Neuronal stem cell (in vitro differentiated cells): ENCODE data around the gene MICAL2.

Experiments
- DNase-seq: peaks from one replicate; pipeline ENCODE4 v3.0.0-alpha.2; 2013; ENCODE audit warnings: low spot score
- H2AFZ ChIP-seq: one replicate; pipeline ENCODE4 v1.6.1; 2013; ENCODE audit warnings: mild to moderate bottlenecking, low read length, inconsistent platforms
- H2AK5ac ChIP-seq: 2 replicates; pipeline ENCODE4 v1.6.1; 2013; ENCODE audit warnings: low read depth, mild to moderate bottlenecking, inconsistent platforms, low read length, moderate library complexity, mixed read lengths
- H2BK120ac ChIP-seq: 2 replicates; pipeline ENCODE4 v1.6.1; 2013; ENCODE audit warnings: low read depth, mild to moderate bottlenecking, inconsistent platforms, low read length, moderate library complexity, mixed read lengths
- H2BK12ac ChIP-seq: one replicate; pipeline ENCODE4 v1.6.1; 2013; ENCODE audit warnings: low read length, inconsistent platforms
- H2BK15ac ChIP-seq: 2 replicates; pipeline ENCODE4 v1.6.1; 2013; ENCODE audit warnings: mild to moderate bottlenecking, low read length, inconsistent platforms, mixed read lengths
- H2BK5ac ChIP-seq: one replicate; pipeline ENCODE4 v1.6.1; 2013; ENCODE audit warnings: inconsistent platforms, mild to moderate bottlenecking, low read length, moderate library complexity
- H3K14ac ChIP-seq: one replicate; pipeline ENCODE4 v1.6.1; 2013; ENCODE audit warnings: low read length, inconsistent platforms
- H3K18ac ChIP-seq: 2 replicates; pipeline ENCODE4 v1.6.1; 2013; ENCODE audit warnings: low read length, inconsistent platforms
- H3K23ac ChIP-seq: 2 replicates; pipeline ENCODE4 v1.6.1; 2013; ENCODE audit warnings: low read depth, mild to moderate bottlenecking, mixed read lengths, low read length, inconsistent platforms; ENCODE audit not compliant: poor library complexity
- H3K27ac ChIP-seq: replicated peaks from 3 replicates; pipeline ENCODE4 v1.5.1; 2013; ENCODE audit warnings: low read length, inconsistent platforms
- H3K27me3 ChIP-seq, 3 experiments: 2 replicates each; pipeline ENCODE4 v1.6.1; 2013; ENCODE audit warnings: low read length in 3 of 3, mild to moderate bottlenecking in 2 of 3, inconsistent platforms in 1 of 3, low read depth in 1 of 3, mixed read lengths in 1 of 3, moderate library complexity in 1 of 3; ENCODE audit not compliant: control insufficient read depth in 3 of 3, insufficient read depth in 3 of 3
- H3K36me3 ChIP-seq, 2 donors: replicated peaks in 1 of 2; 2 replicates each; pipeline ENCODE4 v1.6.1; 2013; ENCODE audit warnings: low read length in 2 of 2; ENCODE audit not compliant: control insufficient read depth in 2 of 2, insufficient read depth in 2 of 2
- H3K4ac ChIP-seq: 2 replicates; pipeline ENCODE4 v1.6.1; 2013; ENCODE audit warnings: inconsistent platforms, mild to moderate bottlenecking, low read length, moderate library complexity
- H3K4me1 ChIP-seq, 2 donors: 1 replicate in 1 of 2; 2 replicates in 1 of 2; pipeline ENCODE4 v1.6.1; 2013; ENCODE audit warnings: low read length in 2 of 2, low read depth in 1 of 2; ENCODE audit not compliant: control insufficient read depth in 2 of 2, insufficient read depth in 1 of 2
- H3K4me2 ChIP-seq: one replicate; pipeline ENCODE4 v1.6.1; 2013; ENCODE audit warnings: mild to moderate bottlenecking, low read length, inconsistent platforms; ENCODE audit not compliant: insufficient read depth, poor library complexity, severe bottlenecking
- H3K4me3 ChIP-seq, 2 donors: 2 replicates each; pipeline ENCODE4 v1.5.1; 2013; ENCODE audit warnings: low read length in 2 of 2, mild to moderate bottlenecking in 2 of 2, inconsistent platforms in 1 of 2, moderate library complexity in 1 of 2
- H3K79me1 ChIP-seq: one replicate; pipeline ENCODE4 v1.6.1; 2013; ENCODE audit warnings: low read depth, mild to moderate bottlenecking, inconsistent platforms, low read length, moderate library complexity
- H3K9ac ChIP-seq: one replicate; pipeline ENCODE4 v1.6.1; 2013; ENCODE audit warnings: mild to moderate bottlenecking, low read depth, low read length, inconsistent platforms; ENCODE audit not compliant: poor library complexity
- H3K9me3 ChIP-seq, 2 donors: replicated peaks in 1 of 2; 2 replicates each; pipeline versions ENCODE3 to v1.6.1; 2013; ENCODE audit warnings: low read length in 2 of 2, mild to moderate bottlenecking in 2 of 2, inconsistent platforms in 1 of 2, low read depth in 1 of 2, mixed read lengths in 1 of 2, moderate library complexity in 1 of 2; ENCODE audit not compliant: control insufficient read depth in 2 of 2, insufficient read depth in 1 of 2
- H4K8ac ChIP-seq: one replicate; pipeline ENCODE4 v1.6.1; 2013; ENCODE audit warnings: low read depth, mild to moderate bottlenecking, inconsistent platforms, low read length, moderate library complexity
- H4K91ac ChIP-seq: one replicate; pipeline ENCODE4 v1.6.1; 2013; ENCODE audit warnings: low read length, low read depth, mild to moderate bottlenecking, inconsistent platforms; ENCODE audit not compliant: poor library complexity
- WGBS, 2 donors: extraction: QIAGEN DNeasy Blood & Tissue Kit; methylation state at CpG; one replicate each; pipeline ENCODE4 v1.1.7; 2013; ENCODE audit warnings: missing lambda C conversion rate in 2 of 2, mixed read lengths in 1 of 2; ENCODE audit not compliant: insufficient read length in 2 of 2, insufficient replicate concordance in 1 of 2; ENCODE audit errors: extremely low coverage in 2 of 2; 5-methylcytosine and 5-hydroxymethylcytosine counted together

MICAL2 gene

DNA sequence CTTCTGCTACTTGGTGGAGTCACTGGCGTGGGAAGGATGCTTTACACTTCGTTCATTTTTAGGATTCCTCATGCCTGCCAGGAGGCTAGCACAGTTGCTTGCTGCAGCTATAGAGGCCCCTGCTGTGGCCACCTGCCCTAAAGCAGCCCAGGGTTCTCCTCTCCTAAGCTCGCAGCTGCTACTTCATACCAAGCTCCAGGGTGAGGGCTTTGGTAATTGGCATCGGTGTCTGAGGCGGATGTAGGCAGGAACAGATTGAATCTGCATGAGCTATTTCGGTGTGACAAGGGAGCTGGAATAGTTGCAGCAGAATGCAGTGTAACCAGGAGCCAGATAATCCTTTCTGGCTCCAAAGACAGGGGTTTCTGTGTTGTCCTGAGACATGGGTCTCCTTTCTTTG, 133.1 kb downstream of the MICAL2 start:
- H3K4me1 ChIP-seq: peaks cover 0 to 4% of the 10 kb centered on the region in 2 donors
- H2BK15ac ChIP-seq: no peak overlapping the region

DNA sequence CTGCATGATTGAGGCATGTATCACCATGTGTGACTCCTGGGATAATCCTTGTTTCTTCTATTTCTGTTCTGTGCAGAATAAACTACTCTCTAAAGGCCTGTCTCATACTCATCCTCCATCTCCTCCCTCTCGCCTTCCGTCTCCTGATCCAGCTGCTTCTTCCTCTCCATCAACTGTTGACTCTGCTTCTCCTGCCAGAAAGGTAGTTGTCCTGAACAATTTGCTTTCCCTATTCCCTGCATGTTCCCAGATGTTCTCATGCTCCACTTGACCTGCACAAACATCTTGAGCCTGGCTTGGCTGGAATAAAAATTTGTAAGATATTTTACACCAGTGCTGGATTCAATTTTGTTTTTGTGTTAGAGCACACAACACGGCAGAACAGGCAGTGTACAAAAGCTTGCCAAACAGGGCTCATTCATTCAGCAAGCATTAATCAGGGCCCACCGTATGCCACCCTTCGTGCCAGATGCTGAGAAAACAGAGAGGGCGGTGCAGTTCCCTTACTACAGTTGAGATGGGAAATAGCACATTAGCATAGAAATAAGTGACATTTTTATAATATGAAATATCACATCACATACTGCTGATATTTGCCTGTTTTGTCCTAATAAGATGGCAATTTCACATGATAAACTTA, 133.6 kb downstream of the MICAL2 start:
- no peak overlapping the region for H2BK5ac ChIP-seq
- no peak overlapping the region for H3K4ac ChIP-seq
- no peaks in the 10 kb centered on the region for H3K9me3 ChIP-seq
- H3K27me3 ChIP-seq: peaks cover 0 to 3% (median 0%) of the 10 kb centered on the region in 3 experiments
- H2BK120ac ChIP-seq: no peak overlapping the region
- no peak overlapping the region for H3K23ac ChIP-seq
- no peak overlapping the region for H4K8ac ChIP-seq
- DNase-seq: no peak
- H3K4me3 ChIP-seq: no peak overlapping the region
- H2BK12ac ChIP-seq: no peak overlapping the region
- no peak overlapping the region for H2BK15ac ChIP-seq
- no peaks in the 10 kb centered on the region for H3K79me1 ChIP-seq
- WGBS, 2 donors: no CpG with 5 or more reads among the region's 6 CpGs
- no peaks in the 10 kb centered on the region for H3K36me3 ChIP-seq
- H3K27ac ChIP-seq: no peak overlapping the region
- no peak overlapping the region for H3K14ac ChIP-seq
- H2AK5ac ChIP-seq: no peak overlapping the region
- H4K91ac ChIP-seq: no peak overlapping the region
- no peak overlapping the region for H3K18ac ChIP-seq
- H3K4me2 ChIP-seq: no peak overlapping the region
- H3K9ac ChIP-seq: no peak overlapping the region
- H2AFZ ChIP-seq: no peak overlapping the region
- H3K4me1 ChIP-seq: peaks cover 0 to 4% of the 10 kb centered on the region in 2 donors

More for the DNA sequence above, 133.1 kb downstream of the MICAL2 start:
- Histone ChIP-seq H4K91ac (no peak overlapping the region), H3K27ac (no peak overlapping the region), H3K23ac (no peak overlapping the region), H3K9me3 (no peaks in the 10 kb centered on the region), H2AK5ac (no peak overlapping the region), H2AFZ (no peak overlapping the region), H3K9ac (no peak overlapping the region), H2BK120ac (no peak overlapping the region), H3K4me3 (no peak overlapping the region), H3K4me2 (no peak overlapping the region), H3K4ac (no peak overlapping the region), H3K14ac (no peak overlapping the region), H2BK12ac (no peak overlapping the region), H3K36me3 (no peaks in the 10 kb centered on the region), H3K18ac (no peak overlapping the region), H4K8ac (no peak overlapping the region), H3K79me1 (no peaks in the 10 kb centered on the region), H3K27me3 (peaks cover 0 to 3% (median 0%) of the 10 kb centered on the region in 3 experiments), H2BK5ac (no peak overlapping the region)
- no CpG with 5 or more reads among the region's 6 CpGs for WGBS, 2 donors
- no peak for DNase-seq

DNA sequence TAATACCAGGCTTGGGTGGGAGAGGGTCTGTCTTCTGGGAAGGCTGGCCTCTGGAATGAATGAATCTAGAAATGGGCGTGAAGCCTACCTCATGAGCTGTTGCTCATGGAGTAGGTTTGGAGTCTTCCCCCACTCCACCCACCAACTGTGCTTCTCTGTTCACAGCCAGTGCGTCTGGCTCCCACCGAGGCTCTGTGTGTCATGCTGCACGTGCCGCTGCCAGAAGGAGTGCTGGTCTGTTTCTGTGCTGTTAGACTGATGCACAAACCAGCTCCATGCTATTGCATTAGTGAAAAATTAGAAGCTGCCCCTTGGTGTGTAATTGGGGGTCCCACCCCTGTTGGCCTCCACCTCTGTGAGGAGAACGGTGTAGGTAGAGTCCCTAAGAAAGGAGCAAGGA, 134.7 kb downstream of the MICAL2 start:
- Histone ChIP-seq H2BK120ac (no peak overlapping the region), H2BK12ac (no peak overlapping the region), H2AFZ (no peak overlapping the region), H3K4me2 (no peak overlapping the region), H3K9ac (no peak overlapping the region), H3K36me3 (no peaks in the 10 kb centered on the region), H2BK15ac (no peak overlapping the region), H2BK5ac (no peak overlapping the region), H2AK5ac (no peak overlapping the region), H3K27me3 (peaks cover 0 to 3% (median 0%) of the 10 kb centered on the region in 3 experiments), H3K14ac (no peak overlapping the region), H4K8ac (no peak overlapping the region), H3K27ac (no peak overlapping the region), H3K4ac (no peak overlapping the region), H3K79me1 (no peaks in the 10 kb centered on the region), H3K18ac (no peak overlapping the region), H3K23ac (no peak overlapping the region), H4K91ac (no peak overlapping the region), H3K4me3 (no peak overlapping the region), H3K9me3 (no peaks in the 10 kb centered on the region), H3K4me1 (peaks cover 0 to 4% of the 10 kb centered on the region in 2 donors)
- no peak for DNase-seq
- WGBS, 2 donors: no CpG with 5 or more reads among the region's 6 CpGs

DNA sequence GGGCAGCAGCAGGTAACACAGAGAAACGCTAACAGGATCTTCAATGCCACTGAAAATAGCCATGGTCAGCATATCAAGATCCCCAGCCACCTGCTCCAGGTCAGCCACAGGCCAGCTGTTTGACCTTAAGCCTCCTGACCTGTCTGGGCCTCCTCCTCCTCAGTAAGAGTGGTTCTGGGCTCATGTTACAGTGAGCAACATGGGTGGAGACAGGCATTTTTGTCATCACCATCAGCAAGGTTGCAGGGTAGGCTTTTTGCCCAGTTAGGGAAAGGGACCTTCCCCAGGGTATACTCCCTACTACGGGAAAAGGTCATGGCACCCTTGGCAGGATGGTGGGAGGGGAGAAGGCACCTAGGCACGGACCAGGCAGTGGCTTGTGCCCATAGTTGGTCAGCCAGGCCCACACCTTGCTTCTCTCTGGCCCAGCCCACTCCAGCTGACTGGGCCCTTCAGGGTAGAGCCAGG, 135.2 kb downstream of the MICAL2 start:
- Histone ChIP-seq H3K18ac (no peak overlapping the region), H2BK12ac (no peak overlapping the region), H2BK15ac (no peak overlapping the region), H2AK5ac (no peak overlapping the region), H3K4me2 (no peak overlapping the region), H3K27me3 (peaks cover 0 to 3% (median 0%) of the 10 kb centered on the region in 3 experiments), H2AFZ (no peak overlapping the region), H4K91ac (no peak overlapping the region), H3K14ac (no peak overlapping the region), H3K36me3 (no peaks in the 10 kb centered on the region), H3K4me3 (no peak overlapping the region), H3K79me1 (no peaks in the 10 kb centered on the region), H3K4me1 (peaks cover 0 to 4% of the 10 kb centered on the region in 2 donors), H4K8ac (no peak overlapping the region), H3K9ac (no peak overlapping the region), H2BK120ac (no peak overlapping the region), H2BK5ac (no peak overlapping the region), H3K9me3 (no peaks in the 10 kb centered on the region), H3K23ac (no peak overlapping the region), H3K4ac (no peak overlapping the region), H3K27ac (no peak overlapping the region)
- no CpG with 5 or more reads among the region's 3 CpGs for WGBS, 2 donors
- no peak for DNase-seq
